Activated naive CD4-positive, alpha-beta T cell treated with anti-CD3 and anti-CD28 coated beads, Interleukin-2, amount 10 ng/mL, durations not matched to agents 7 days and 5 days (primary cell): ENCODE measurements around the gene RELA.
A peak's percentile ranks its signal among the peaks of the same experiment; 100 is the strongest.
"Not testable (repeated sequence)": the region's sequence is repeated elsewhere in the genome, so short reads cannot be mapped to it uniquely, and the experiment has no call there.

Source experiments
- CTCF ChIA-PET: fragments of 350-600 bp; sonication (Branson Sonifier 250); formaldehyde crosslinking; loops from one replicate; lab custom pipeline; 2021; ENCODE audit warnings: antibody characterized with exemption; lab: Charles Lee
- DNase-seq: peaks from one replicate; pipeline ENCODE4 v3.0.0-alpha.2; 2020
- H3K27ac Mint-ChIP-seq: one replicate; pipeline ENCODE4 v1.8.0; 2021; ENCODE audit warnings: mild to moderate bottlenecking, moderate library complexity, mixed read lengths
- H3K27me3 Mint-ChIP-seq: one replicate; pipeline ENCODE4 v1.8.0; 2021; ENCODE audit warnings: mild to moderate bottlenecking, mixed read lengths
- H3K36me3 Mint-ChIP-seq: one replicate; pipeline ENCODE4 v1.8.0; 2021; ENCODE audit warnings: mixed read lengths
- H3K4me1 Mint-ChIP-seq: one replicate; pipeline ENCODE4 v1.8.0; 2021; ENCODE audit warnings: mixed read lengths
- H3K4me3 Mint-ChIP-seq: one replicate; pipeline ENCODE4 v1.8.0; 2021; ENCODE audit warnings: mild to moderate bottlenecking, moderate library complexity, mixed read lengths
- H3K9me3 Mint-ChIP-seq: one replicate; pipeline ENCODE4 v1.8.0; 2021; ENCODE audit warnings: mixed read lengths

RELA gene

DNA sequence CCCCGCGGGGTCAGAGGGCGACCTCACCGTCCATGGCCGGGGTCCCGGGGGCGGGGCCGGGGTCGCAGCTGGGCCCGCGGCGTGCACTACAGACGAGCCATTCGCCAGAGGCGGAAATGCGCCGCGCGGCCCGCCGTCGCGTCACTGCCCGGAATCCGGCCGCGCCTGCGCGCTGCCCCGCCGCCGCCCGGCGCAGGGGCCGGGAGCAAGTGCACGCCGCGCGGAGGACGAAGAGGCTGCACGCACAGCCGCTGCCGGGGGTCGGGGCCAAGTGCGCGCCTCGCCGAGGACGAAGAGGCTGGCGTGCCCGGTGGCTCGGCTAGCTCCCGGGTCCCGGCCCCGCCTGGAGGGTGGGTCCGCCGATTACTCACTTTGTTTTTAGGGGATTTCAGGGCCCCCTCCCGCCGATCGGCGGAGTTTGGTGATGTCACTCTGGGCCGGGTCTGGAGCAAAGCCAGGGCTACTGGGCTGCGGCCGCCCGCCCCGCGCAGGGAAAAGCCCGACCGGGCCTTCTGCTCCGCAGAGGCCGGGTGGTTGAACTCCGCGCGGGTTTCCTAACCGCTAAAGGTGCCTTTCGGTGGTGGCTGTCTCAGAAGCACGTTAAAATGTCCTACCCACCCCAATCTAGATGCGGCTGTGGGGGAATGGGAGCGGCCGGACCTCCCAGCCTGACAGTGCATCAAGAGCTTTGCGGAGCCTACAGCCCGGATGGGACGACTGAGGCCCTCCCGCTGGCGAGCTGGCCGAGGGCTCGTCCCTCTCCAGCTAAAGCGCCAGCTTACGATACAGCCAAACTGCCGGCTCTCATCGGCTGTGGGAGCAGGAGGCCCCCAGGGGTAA is at the start of gene RELA:
RELA (minus strand) TSS at position 118 of the 840 bp plus-strand sequence; CDS start at position 34, 84 bp downstream.
- Mint-ChIP-seq H3K27ac (peak within 1 kb of the TSS; percentile 92), H3K4me1 (peaks cover 41% of the 10 kb centered on the region), H3K27me3 (no peaks in the 10 kb centered on the region), H3K36me3 (peaks cover 29% of the 10 kb centered on the region), H3K9me3 (no peaks in the 10 kb centered on the region), H3K4me3 (peak within 1 kb of the TSS; percentile 87)
- peak; percentile 91 for DNase-seq
- CTCF ChIA-PET = interaction anchor here (0.7 to 1.6 kb wide), 5 partner anchors 9 to 117 kb away, joined by 3 to 5 read pairs (median 3); partner anchors contain the start of gene KAT5

DNA sequence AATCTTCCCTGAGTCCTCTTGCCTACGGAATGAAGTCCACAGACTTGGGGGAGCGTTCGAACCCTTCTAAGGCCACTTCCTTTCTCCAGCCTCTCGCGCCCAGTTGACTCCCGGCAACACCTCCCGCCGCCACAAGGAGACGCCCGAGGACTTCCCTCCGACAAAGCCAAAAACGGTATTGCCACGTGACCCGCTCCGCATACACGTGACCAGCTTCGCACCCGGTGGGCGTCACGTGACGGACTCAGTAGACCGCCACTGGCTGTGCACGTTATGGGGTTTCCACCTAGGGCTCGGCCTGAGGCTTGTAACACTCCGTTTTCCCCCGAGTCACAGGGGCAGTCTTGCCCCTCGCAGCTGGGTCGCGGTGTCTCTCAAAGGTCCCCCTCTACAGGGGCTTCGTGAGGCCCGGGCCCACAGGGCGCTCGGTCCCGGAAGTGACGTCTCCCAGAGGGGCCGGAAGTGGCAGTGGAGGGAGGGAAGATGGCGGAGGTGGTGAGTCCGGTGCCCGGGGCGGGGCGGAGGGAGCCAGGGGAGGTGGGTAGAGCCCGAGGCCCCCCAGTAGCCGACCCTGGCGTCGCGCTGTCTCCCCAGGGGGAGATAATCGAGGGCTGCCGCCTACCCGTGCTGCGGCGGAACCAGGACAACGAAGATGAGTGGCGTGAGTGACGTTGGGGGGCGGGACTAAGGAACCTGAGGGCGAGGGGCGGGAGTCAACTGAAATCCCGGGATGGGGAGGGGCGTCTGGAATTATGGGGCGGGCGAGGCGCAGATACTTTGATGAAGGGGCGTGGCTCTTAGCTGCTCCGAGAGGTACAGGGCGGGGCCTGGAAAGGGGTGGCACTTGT is 49.3 kb upstream of the RELA start, which contains the start of gene KAT5:
KAT5 (plus strand) TSS at position 468 of the 848 bp plus-strand sequence; CDS start at position 484, 16 bp downstream.
- peaks cover 38% of the 10 kb centered on the region for H3K4me1 Mint-ChIP-seq
- H3K36me3 Mint-ChIP-seq = peaks cover 38% of the 10 kb centered on the region
- peak within 1 kb of the TSS; percentile 98 for H3K27ac Mint-ChIP-seq
- CTCF ChIA-PET = interaction anchor here (0.6 to 4.3 kb wide), 38 partner anchors 9 to 424 kb away, joined by 3 to 33 read pairs (median 4); partner anchors contain the start of genes CCDC85B, FIBP, PCNX3 and RELA
- H3K9me3 Mint-ChIP-seq = no peaks in the 10 kb centered on the region
- peak; percentile 99 for DNase-seq
- peak within 1 kb of the TSS; percentile 87 for H3K4me3 Mint-ChIP-seq
- H3K27me3 Mint-ChIP-seq = peaks cover 16% of the 10 kb centered on the region

DNA sequence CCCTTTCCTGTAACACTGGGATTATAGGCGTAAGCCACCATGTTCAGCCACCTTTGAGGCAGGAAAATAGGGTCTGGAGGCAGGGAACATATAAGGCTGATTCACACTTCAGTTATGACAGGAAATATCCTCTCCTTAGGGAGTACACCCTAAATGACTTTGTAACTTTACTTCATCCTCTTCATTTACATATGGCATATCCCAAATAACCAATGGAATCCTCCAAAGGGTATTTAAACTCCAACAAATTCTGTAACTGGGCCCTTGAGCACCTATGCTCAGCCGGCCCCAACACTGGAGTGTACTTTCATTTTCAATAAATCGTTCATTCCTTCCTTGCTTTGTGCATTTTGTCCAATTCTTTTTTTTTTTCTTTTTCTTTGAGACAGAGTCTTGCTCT is 47.7 kb upstream of the RELA start:
- Mint-ChIP-seq H3K27ac (peak overlapping the region; percentile 26), H3K4me3 (peak overlapping the region; percentile 38), H3K9me3 (no peaks in the 10 kb centered on the region), H3K36me3 (peaks cover 25% of the 10 kb centered on the region), H3K27me3 (peaks cover 16% of the 10 kb centered on the region), H3K4me1 (peaks cover 33% of the 10 kb centered on the region)
- DNase-seq = no peak
- CTCF ChIA-PET = interaction anchor here (1.6 to 4.3 kb wide), 5 partner anchors 60 to 174 kb away, joined by 4 to 33 read pairs (median 24); no protein-coding TSS in a partner anchor

- Mint-ChIP-seq H3K4me3 (no peak overlapping the region), H3K27me3 (peaks cover 16% of the 10 kb centered on the region), H3K4me1 (peaks cover 30% of the 10 kb centered on the region), H3K9me3 (no peaks in the 10 kb centered on the region), H3K36me3 (peaks cover 19% of the 10 kb centered on the region), H3K27ac (no peak overlapping the region)
- no peak for DNase-seq
- CTCF ChIA-PET = interaction anchor here (4.3 kb wide), 1 partner anchor 108 kb away, joined by 33 read pairs; no protein-coding TSS in a partner anchor
Observed at GRCh38 chr11:65709661-65710060, 46.9 kb upstream of the RELA start.

DNA sequence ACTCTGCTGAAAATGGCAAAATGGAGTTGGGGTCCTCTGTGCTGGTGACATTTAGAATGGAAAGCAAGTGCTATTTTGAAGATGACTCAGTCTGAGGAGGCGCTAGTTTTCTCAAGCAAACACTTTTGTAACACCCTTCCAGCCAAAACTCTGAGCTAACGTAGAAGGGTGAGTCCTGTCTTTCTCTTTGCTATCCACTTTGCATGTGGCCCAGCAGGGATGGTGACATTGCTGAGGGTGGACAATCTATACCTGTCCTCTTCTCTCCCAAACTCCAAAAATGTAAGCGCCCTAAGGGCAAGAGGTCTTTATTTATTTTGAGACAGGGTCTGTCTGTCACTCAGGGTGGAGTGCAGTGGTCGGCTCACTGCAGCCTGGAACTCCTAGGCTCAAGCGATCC is 45.7 kb upstream of the RELA start:
- no peak overlapping the region for H3K27ac Mint-ChIP-seq
- CTCF ChIA-PET = interaction anchor here (1.9 kb wide), 1 partner anchor 72 kb away, joined by 4 read pairs; the partner anchor contains the start of gene AP5B1
- peaks cover 23% of the 10 kb centered on the region for H3K4me1 Mint-ChIP-seq
- peaks cover 9% of the 10 kb centered on the region for H3K36me3 Mint-ChIP-seq
- peaks cover 18% of the 10 kb centered on the region for H3K27me3 Mint-ChIP-seq
- no peak for DNase-seq
- H3K4me3 Mint-ChIP-seq = no peak overlapping the region
- no peaks in the 10 kb centered on the region for H3K9me3 Mint-ChIP-seq

DNA sequence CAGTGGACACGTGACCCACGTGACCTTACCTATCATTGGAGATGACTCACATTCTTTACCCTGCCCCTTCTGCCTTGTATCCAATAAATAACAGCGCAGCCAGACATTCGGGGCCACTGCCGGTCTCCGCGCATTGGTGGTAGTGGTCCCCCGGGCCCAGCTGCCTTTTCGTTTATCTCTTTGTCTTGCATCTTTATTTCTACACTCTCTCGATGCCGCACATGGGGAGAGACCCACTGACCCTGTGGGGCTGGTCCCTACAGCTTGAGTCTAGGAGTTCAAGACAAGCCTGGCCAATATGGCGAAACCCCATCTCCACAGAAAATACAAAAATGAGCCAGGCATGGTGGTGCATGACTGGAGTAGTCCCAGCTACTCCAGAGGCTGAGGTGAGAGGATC is 44.3 kb upstream of the RELA start:
- CTCF ChIA-PET = interaction anchor here (1.6 to 1.9 kb wide), 2 partner anchors 70 to 73 kb away, joined by 3 to 4 read pairs; partner anchors contain the start of gene AP5B1
- DNase-seq, H3K27ac Mint-ChIP-seq, H3K9me3 Mint-ChIP-seq, H3K4me3 Mint-ChIP-seq, H3K36me3 Mint-ChIP-seq: not testable (repeated sequence)
- Mint-ChIP-seq H3K4me1 (peaks cover 11% of the 10 kb centered on the region), H3K27me3 (peaks cover 25% of the 10 kb centered on the region)

- H3K27me3 Mint-ChIP-seq = peaks cover 21% of the 10 kb centered on the region
- CTCF ChIA-PET = interaction anchor here (0.7 to 3.7 kb wide), 13 partner anchors 11 to 282 kb away, joined by 3 to 14 read pairs (median 5); no protein-coding TSS in a partner anchor
- DNase-seq = peak; percentile 88
- H3K9me3 Mint-ChIP-seq, H3K4me3 Mint-ChIP-seq, H3K36me3 Mint-ChIP-seq, H3K4me1 Mint-ChIP-seq, H3K27ac Mint-ChIP-seq: not testable (repeated sequence)
Observed at GRCh38 chr11:65706303-65706763, 43.6 kb upstream of the RELA start.

DNA sequence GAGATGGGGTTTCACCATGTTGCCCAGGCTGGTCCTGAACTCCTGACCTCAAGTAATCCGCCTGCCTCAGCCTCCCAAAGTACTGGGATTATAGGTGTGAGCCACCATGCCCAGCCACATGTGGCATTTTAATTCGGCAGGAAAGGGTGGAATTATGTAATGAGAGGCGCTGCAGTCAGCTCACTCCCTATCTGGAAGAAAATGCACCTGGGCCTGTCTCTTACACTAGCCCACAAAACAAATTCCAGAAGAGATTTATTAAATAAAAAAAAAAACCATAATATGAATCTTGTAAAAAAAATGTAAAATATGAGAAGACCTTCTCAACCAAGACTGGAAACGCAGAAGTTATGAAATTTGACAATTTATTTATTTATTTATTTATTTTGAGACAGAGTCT is 41.1 kb upstream of the RELA start:
- H3K4me3 Mint-ChIP-seq = no peak overlapping the region
- H3K36me3 Mint-ChIP-seq = no peaks in the 10 kb centered on the region
- no peaks in the 10 kb centered on the region for H3K4me1 Mint-ChIP-seq
- no peak for DNase-seq
- peaks cover 42% of the 10 kb centered on the region for H3K27me3 Mint-ChIP-seq
- no peaks in the 10 kb centered on the region for H3K9me3 Mint-ChIP-seq
- no peak overlapping the region for H3K27ac Mint-ChIP-seq
- CTCF ChIA-PET = interaction anchor here (1.2 to 3.7 kb wide), 5 partner anchors 8 to 341 kb away, joined by 3 to 13 read pairs (median 9); partner anchors contain the start of gene KAT5

DNA sequence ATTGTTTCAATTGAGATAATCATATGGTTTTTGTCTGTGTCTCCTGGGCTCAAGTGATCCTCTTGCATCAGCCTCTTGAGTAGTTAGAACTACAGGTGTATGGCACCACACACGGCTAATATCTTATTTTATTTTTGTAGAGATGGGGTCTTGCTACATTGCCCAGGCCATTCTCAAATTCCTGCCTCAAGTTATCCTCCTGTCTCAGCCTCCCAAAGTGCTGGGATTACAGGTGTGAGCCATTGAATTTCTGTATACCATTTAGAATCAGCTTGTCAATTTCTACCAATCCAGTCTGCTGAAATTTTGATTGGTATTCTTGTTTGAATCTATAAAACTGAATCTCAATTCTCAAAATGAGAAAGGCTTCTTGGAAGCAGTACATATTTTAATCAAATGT is 39.0 kb upstream of the RELA start:
- Mint-ChIP-seq H3K36me3 (no peaks in the 10 kb centered on the region), H3K4me1 (no peaks in the 10 kb centered on the region), H3K27me3 (peaks cover 47% of the 10 kb centered on the region), H3K9me3 (no peaks in the 10 kb centered on the region), H3K4me3 (no peak overlapping the region), H3K27ac (no peak overlapping the region)
- DNase-seq = no peak
- CTCF ChIA-PET = no interaction called here

GRCh38 chr11:65700399-65700798 is 37.7 kb upstream of the RELA start:
- Mint-ChIP-seq H3K9me3 (no peaks in the 10 kb centered on the region), H3K4me3 (no peak overlapping the region), H3K27ac (no peak overlapping the region), H3K27me3 (peaks cover 50% of the 10 kb centered on the region), H3K36me3 (no peaks in the 10 kb centered on the region), H3K4me1 (no peaks in the 10 kb centered on the region)
- CTCF ChIA-PET = no interaction called here
- no peak for DNase-seq

DNA sequence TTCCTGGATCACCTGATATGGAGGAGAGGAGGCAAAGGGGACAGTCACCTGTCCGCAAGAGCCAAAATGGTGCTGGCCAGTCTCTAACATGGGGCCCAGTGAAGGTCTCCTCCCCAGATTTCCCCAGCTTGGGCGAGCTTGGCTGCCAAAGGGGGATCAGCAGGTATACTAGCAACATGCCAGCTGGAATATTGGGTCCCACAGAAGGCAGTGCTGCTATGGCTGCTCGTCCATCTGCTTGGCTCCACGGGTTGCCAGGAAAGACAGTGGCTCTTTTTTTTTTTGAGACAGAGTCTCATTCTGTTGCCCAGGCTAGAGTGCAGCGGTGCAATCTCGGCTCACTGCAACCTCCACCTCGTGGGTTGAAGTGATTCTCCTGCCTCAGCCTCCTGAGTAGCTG is 36.6 kb upstream of the RELA start:
- Mint-ChIP-seq H3K4me1 (no peaks in the 10 kb centered on the region), H3K27me3 (peaks cover 56% of the 10 kb centered on the region), H3K9me3 (no peaks in the 10 kb centered on the region), H3K4me3 (no peak overlapping the region), H3K36me3 (no peaks in the 10 kb centered on the region), H3K27ac (no peak overlapping the region)
- DNase-seq = no peak
- CTCF ChIA-PET = no interaction called here

DNA sequence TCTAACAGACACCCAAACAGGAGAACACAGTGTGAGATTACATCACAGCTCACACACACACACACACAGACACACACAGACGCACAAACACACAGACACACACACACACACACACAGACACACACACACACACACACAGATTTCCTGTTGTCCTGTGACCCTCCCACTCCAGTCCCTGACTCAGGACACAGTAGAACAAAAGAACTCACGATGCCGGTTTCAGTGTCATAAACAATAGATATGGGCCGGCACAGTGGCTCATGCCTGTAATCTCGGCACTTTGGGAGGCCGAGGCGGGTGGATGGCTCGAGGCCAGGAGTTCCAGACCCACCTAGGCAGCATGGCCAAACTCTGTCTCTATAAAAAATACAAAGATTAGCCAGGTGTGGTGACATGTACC is 35.5 kb upstream of the RELA start:
- H3K9me3 Mint-ChIP-seq = no peaks in the 10 kb centered on the region
- no peak overlapping the region for H3K27ac Mint-ChIP-seq
- no peaks in the 10 kb centered on the region for H3K36me3 Mint-ChIP-seq
- DNase-seq = no peak
- no peaks in the 10 kb centered on the region for H3K4me1 Mint-ChIP-seq
- peaks cover 57% of the 10 kb centered on the region for H3K27me3 Mint-ChIP-seq
- CTCF ChIA-PET = no interaction called here
- H3K4me3 Mint-ChIP-seq = no peak overlapping the region

GRCh38 chr11:65696802-65697552 is 34.3 kb upstream of the RELA start:
- Mint-ChIP-seq H3K4me1 (peaks cover 2% of the 10 kb centered on the region), H3K27ac (no peak overlapping the region), H3K9me3 (no peaks in the 10 kb centered on the region), H3K27me3 (peaks cover 57% of the 10 kb centered on the region), H3K4me3 (no peak overlapping the region), H3K36me3 (no peaks in the 10 kb centered on the region)
- no peak for DNase-seq
- CTCF ChIA-PET = interaction anchor here (1.5 kb wide), 1 partner anchor 10 kb away, joined by 3 read pairs; no protein-coding TSS in a partner anchor
